PC-9 (cell line): ENCODE results near the gene IRF9. TPM values are rescaled to one million over a fixed set of nuclear protein-coding genes. Genes with fewer than 3 reads are reported as not detected.

Experiments
- BruUV-seq: library from RNA; stranded (reverse); fragments of 400-500 nt; replicated peaks from 2 replicates; lab custom pipeline; 2021; lab: Mats Ljungman, UMichigan
- CTCF ChIA-PET: fragments of 300-600 bp; sonication (Branson Sonifier 250); formaldehyde crosslinking; loops from one replicate; lab custom pipeline; 2022; ENCODE audit warnings: antibody characterized with exemption; lab: Charles Lee
- POLR2A ChIA-PET: fragments of 300-600 bp; sonication (Branson Sonifier 250); formaldehyde crosslinking; loops from one replicate; lab custom pipeline; 2022; ENCODE audit warnings: antibody characterized with exemption; ENCODE audit not compliant: unreplicated experiment; lab: Charles Lee
- DNase-seq, 2 experiments: peaks; one replicate each; pipeline versions ENCODE4 v3.0.0 to v3.0.0-alpha.2; 2015 to 2022; ENCODE audit warnings: mixed read lengths in 1 of 2
- H2AFZ ChIP-seq: fragments of 200-600 bp; sonication (generic); 2 replicates; pipeline ENCODE4 v1.8.1; 2017; ENCODE audit warnings: antibody characterized with exemption
- H3F3A ChIP-seq: fragments of 200-600 bp; sonication (generic); 2 replicates; pipeline ENCODE4 v1.8.1; 2017; ENCODE audit warnings: antibody characterized with exemption, mild to moderate bottlenecking, low read depth; ENCODE audit not compliant: insufficient read depth
- H3K27ac ChIP-seq: fragments of 200-600 bp; sonication (generic); 2 replicates; pipeline ENCODE4 v1.6.1; 2016; ENCODE audit warnings: mixed run types
- H3K27me3 ChIP-seq: fragments of 200-600 bp; sonication (generic); 2 replicates; pipeline ENCODE4 v1.6.1; 2016; ENCODE audit warnings: low read depth, mixed run types; ENCODE audit not compliant: insufficient read depth
- H3K36me3 ChIP-seq: fragments of 200-600 bp; sonication (generic); 2 replicates; pipeline ENCODE4 v1.6.1; 2016; ENCODE audit warnings: low read depth, mixed run types
- H3K4me1 ChIP-seq: fragments of 200-600 bp; sonication (generic); replicated peaks from 2 replicates; pipeline ENCODE4 v1.6.1; 2016; ENCODE audit warnings: mixed run types; ENCODE audit not compliant: insufficient read depth
- H3K4me2 ChIP-seq: fragments of 200-600 bp; sonication (generic); 2 replicates; pipeline ENCODE4 v1.6.1; 2017; ENCODE audit warnings: mixed run types
- H3K4me3 ChIP-seq: fragments of 200-600 bp; sonication (generic); 2 replicates; pipeline ENCODE4 v1.6.1; 2016; ENCODE audit warnings: mixed run types
- H3K79me2 ChIP-seq: fragments of 200-600 bp; sonication (generic); 2 replicates; pipeline ENCODE4 v1.6.1; 2017; ENCODE audit warnings: low read depth, mixed run types
- H3K9me2 ChIP-seq: fragments of 200-600 bp; sonication (generic); 2 replicates; pipeline ENCODE4 v1.8.1; 2017; ENCODE audit warnings: mild to moderate bottlenecking; ENCODE audit not compliant: insufficient read depth
- H3K9me3 ChIP-seq: fragments of 200-600 bp; sonication (generic); 2 replicates; pipeline ENCODE4 v1.8.1; 2016; ENCODE audit warnings: low read depth; ENCODE audit not compliant: insufficient read depth
- H4K20me1 ChIP-seq: fragments of 200-600 bp; sonication (generic); 2 replicates; pipeline ENCODE4 v1.8.1; 2017; ENCODE audit not compliant: insufficient read depth
- CTCF ChIP-seq: fragments of 200-600 bp; sonication (generic); conservative IDR thresholded peaks from 2 replicates; pipeline ENCODE4 v1.6.1; 2017; ENCODE audit warnings: mixed run types, antibody characterized with exemption, mild to moderate bottlenecking, moderate library complexity
- EZH2 ChIP-seq: fragments of 200-600 bp; sonication (generic); IDR thresholded peaks from 2 replicates; pipeline ENCODE4 v1.8.0; 2017; ENCODE audit warnings: antibody characterized with exemption, low read depth
- intact Hi-C: fragments of 100-400 bp; cut with micrococcal nuclease; formaldehyde crosslinking; loops from one replicate; pipeline ENCODE4 v1.10.0; 2022; ENCODE audit not compliant: unreplicated experiment
- total RNA-seq: library from RNA; stranded (reverse); gene quantifications from 2 replicates; pipeline ENCODE4 v1.2.3, GENCODE V29; 2021

The IRF9 gene
- total RNA-seq, 1 experiment from 2014 or later = 21.4 TPM

GRCh38 chr14:24146453-24146977, 14.6 kb upstream of the IRF9 start, which contains the start of gene PSME2:
TSS of gene PSME2 (minus strand) at chr14:24146610. CDS start at chr14:24146581, 29 bp downstream.
- no peaks in the 10 kb centered on the region for H3K9me2 ChIP-seq
- intact Hi-C loops = loop anchor here (1.0 to 2.0 kb wide), 2 partner anchors 32 to 66 kb away; partner anchors contain the start of genes CHMP4A, DCAF11 and NRL
- H3K79me2 ChIP-seq = peaks cover 37% of the 10 kb centered on the region
- no peaks in the 10 kb centered on the region for H3K27me3 ChIP-seq
- H3F3A ChIP-seq = peaks cover 10% of the 10 kb centered on the region
- H3K36me3 ChIP-seq = no peaks in the 10 kb centered on the region; the same call in 1 of the 2 replicates
- H3K4me3 ChIP-seq = peak within 1 kb of the TSS; percentile 63
- H3K4me2 ChIP-seq = peak within 1 kb of the TSS; percentile 93
- peak within 1 kb of the TSS; percentile 29; the same call in 1 of the 2 replicates for H3K27ac ChIP-seq
- BruUV-seq = no TSS peak
- TF ChIP-seq EZH2 (no peak), CTCF (no peak)
- CTCF ChIA-PET = interaction anchor here (0.6 to 1.4 kb wide), 4 partner anchors 15 to 637 kb away, joined by 3 to 4 read pairs (median 4); partner anchors contain the start of genes DCAF11, IRF9 and NRL
- POLR2A ChIA-PET = interaction anchor here (0.5 to 1.8 kb wide), 4 partner anchors 32 to 1026 kb away, joined by 3 to 26 read pairs (median 3); partner anchors contain the start of genes DCAF11 and NRL
- peak within 1 kb of the TSS; percentile 79 for H2AFZ ChIP-seq
- H3K4me1 ChIP-seq = peaks cover 15% of the 10 kb centered on the region
- H3K9me3 ChIP-seq = no peaks in the 10 kb centered on the region
- H4K20me1 ChIP-seq = no peaks in the 10 kb centered on the region
- DNase-seq = peak; percentile 90 to 95

GRCh38 chr14:24146978-24147760, 13.9 kb upstream of the IRF9 start, which contains the start of gene RNF31:
TSS of gene RNF31 (plus strand) at chr14:24147498. CDS start at chr14:24147699, 201 bp downstream.
- Histone ChIP-seq H3K27ac (peak within 1 kb of the TSS; percentile 29; the same call in 1 of the 2 replicates), H3K79me2 (peaks cover 37% of the 10 kb centered on the region), H3K4me2 (peak within 1 kb of the TSS; percentile 93), H3K27me3 (no peaks in the 10 kb centered on the region), H2AFZ (peak within 1 kb of the TSS; percentile 79), H3K9me2 (no peaks in the 10 kb centered on the region), H4K20me1 (no peaks in the 10 kb centered on the region), H3F3A (peaks cover 4% of the 10 kb centered on the region; the same call in 1 of the 2 replicates), H3K9me3 (no peaks in the 10 kb centered on the region), H3K36me3 (no peaks in the 10 kb centered on the region; the same call in 1 of the 2 replicates), H3K4me1 (peaks cover 15% of the 10 kb centered on the region), H3K4me3 (peak within 1 kb of the TSS; percentile 63)
- peak; percentile 90 to 94 for DNase-seq
- no TSS peak for BruUV-seq
- intact Hi-C loops = loop anchor here (1.0 to 2.0 kb wide), 2 partner anchors 33 to 66 kb away; partner anchors contain the start of genes CHMP4A, DCAF11 and NRL
- POLR2A ChIA-PET = interaction anchor here (0.5 to 1.8 kb wide), 5 partner anchors 32 to 1027 kb away, joined by 3 to 26 read pairs (median 3); partner anchors contain the start of genes DCAF11 and NRL
- TF ChIP-seq CTCF (no peak), EZH2 (no peak)
- CTCF ChIA-PET = interaction anchor here (0.6 to 1.4 kb wide), 4 partner anchors 14 to 637 kb away, joined by 3 to 4 read pairs (median 4); partner anchors contain the start of genes DCAF11, IRF9 and NRL
